ENCODE results near the gene RPIA.

The RPIA gene

GRCh38 chr2:88709181-88709631 lies 17.7 kb downstream of the RPIA start:
- Histone ChIP-seq H3K9me3 (ENCODE audit: control insufficient read depth, insufficient read depth, low read length) (no peaks in the 10 kb centered on the region; the same call in 1 of the 2 replicates), H3K4me1 (ENCODE audit: control insufficient read depth, insufficient read depth, low read length) (no peaks in the 10 kb centered on the region), H3K27ac (ENCODE audit: low read depth, low read length) (no peak overlapping the region), H3K4me3 (ENCODE audit: low read depth, low read length) (no peak overlapping the region), H3K9ac (ENCODE audit: low read depth, low read length) (no peak overlapping the region), H3K27me3 (ENCODE audit: control insufficient read depth, insufficient read depth, low read length) (no peaks in the 10 kb centered on the region), H3K36me3 (ENCODE audit: control insufficient read depth, insufficient read depth, low read length) (peaks cover 4% of the 10 kb centered on the region; the same call in 1 of the 2 replicates)

- Histone ChIP-seq H3K36me3 (ENCODE audit: control insufficient read depth, insufficient read depth, low read length) (no peaks in the 10 kb centered on the region), H3K4me1 (ENCODE audit: control insufficient read depth, insufficient read depth, low read length) (peaks cover 7% of the 10 kb centered on the region; the same call in 1 of the 2 replicates), H3K27ac (ENCODE audit: low read depth, low read length) (no peak overlapping the region), H3K9ac (ENCODE audit: low read depth, low read length) (no peak overlapping the region), H3K4me3 (ENCODE audit: low read depth, low read length) (no peak overlapping the region), H3K9me3 (ENCODE audit: control insufficient read depth, insufficient read depth, low read length) (no peaks in the 10 kb centered on the region), H3K27me3 (ENCODE audit: control insufficient read depth, insufficient read depth, low read length) (no peaks in the 10 kb centered on the region)
These were observed 19.8 kb downstream of the RPIA start for GRCh38 chr2:88711289-88711688.

- Histone ChIP-seq H3K4me3 (ENCODE audit: low read depth, low read length) (no peak overlapping the region), H3K36me3 (ENCODE audit: control insufficient read depth, insufficient read depth, low read length) (no peaks in the 10 kb centered on the region), H3K9ac (ENCODE audit: low read depth, low read length) (no peak overlapping the region), H3K9me3 (ENCODE audit: control insufficient read depth, insufficient read depth, low read length) (no peaks in the 10 kb centered on the region), H3K27me3 (ENCODE audit: control insufficient read depth, insufficient read depth, low read length) (no peaks in the 10 kb centered on the region), H3K27ac (ENCODE audit: low read depth, low read length) (no peak overlapping the region), H3K4me1 (ENCODE audit: control insufficient read depth, insufficient read depth, low read length) (peaks cover 7% of the 10 kb centered on the region; the same call in 1 of the 2 replicates)
These were observed 20.4 kb downstream of the RPIA start for GRCh38 chr2:88711897-88712296.

- peaks cover 7% of the 10 kb centered on the region; the same call in 1 of the 2 replicates for H3K9me3 ChIP-seq (ENCODE audit: control insufficient read depth, insufficient read depth, low read length)
- H3K27ac ChIP-seq (ENCODE audit: low read depth, low read length) = no peak overlapping the region
- H3K9ac ChIP-seq (ENCODE audit: low read depth, low read length) = no peak overlapping the region
- no peaks in the 10 kb centered on the region for H3K27me3 ChIP-seq (ENCODE audit: control insufficient read depth, insufficient read depth, low read length)
- no peak overlapping the region for H3K4me3 ChIP-seq (ENCODE audit: low read depth, low read length)
- H3K36me3 ChIP-seq (ENCODE audit: control insufficient read depth, insufficient read depth, low read length) = no peaks in the 10 kb centered on the region
- peaks cover 7% of the 10 kb centered on the region; the same call in 1 of the 2 replicates for H3K4me1 ChIP-seq (ENCODE audit: control insufficient read depth, insufficient read depth, low read length)
These were observed 21.9 kb downstream of the RPIA start for GRCh38 chr2:88713408-88713807.

- H3K4me1 ChIP-seq (ENCODE audit: control insufficient read depth, insufficient read depth, low read length) = peaks cover 7% of the 10 kb centered on the region; the same call in 1 of the 2 replicates
- no peak overlapping the region for H3K27ac ChIP-seq (ENCODE audit: low read depth, low read length)
- no peak overlapping the region for H3K4me3 ChIP-seq (ENCODE audit: low read depth, low read length)
- no peaks in the 10 kb centered on the region for H3K27me3 ChIP-seq (ENCODE audit: control insufficient read depth, insufficient read depth, low read length)
- peaks cover 15% of the 10 kb centered on the region; the same call in 1 of the 2 replicates for H3K9me3 ChIP-seq (ENCODE audit: control insufficient read depth, insufficient read depth, low read length)
- H3K9ac ChIP-seq (ENCODE audit: low read depth, low read length) = no peak overlapping the region
- H3K36me3 ChIP-seq (ENCODE audit: control insufficient read depth, insufficient read depth, low read length) = no peaks in the 10 kb centered on the region
These were observed 23.2 kb downstream of the RPIA start for GRCh38 chr2:88714667-88715066.

- H3K27me3 ChIP-seq (ENCODE audit: control insufficient read depth, insufficient read depth, low read length) = no peaks in the 10 kb centered on the region
- H3K27ac ChIP-seq (ENCODE audit: low read depth, low read length) = no peak overlapping the region
- peaks cover 6% of the 10 kb centered on the region; the same call in 1 of the 2 replicates for H3K4me1 ChIP-seq (ENCODE audit: control insufficient read depth, insufficient read depth, low read length)
- no peak overlapping the region for H3K4me3 ChIP-seq (ENCODE audit: low read depth, low read length)
- H3K36me3 ChIP-seq (ENCODE audit: control insufficient read depth, insufficient read depth, low read length) = no peaks in the 10 kb centered on the region
- peaks cover 23% of the 10 kb centered on the region; the same call in 1 of the 2 replicates for H3K9me3 ChIP-seq (ENCODE audit: control insufficient read depth, insufficient read depth, low read length)
- no peak overlapping the region for H3K9ac ChIP-seq (ENCODE audit: low read depth, low read length)
These were observed 28.9 kb downstream of the RPIA start for GRCh38 chr2:88720399-88720798.

- Histone ChIP-seq H3K4me1 (ENCODE audit: control insufficient read depth, insufficient read depth, low read length) (peaks cover 6% of the 10 kb centered on the region; the same call in 1 of the 2 replicates), H3K9ac (ENCODE audit: low read depth, low read length) (no peak overlapping the region), H3K9me3 (ENCODE audit: control insufficient read depth, insufficient read depth, low read length) (peaks cover 23% of the 10 kb centered on the region; the same call in 1 of the 2 replicates), H3K4me3 (ENCODE audit: low read depth, low read length) (no peak overlapping the region), H3K27ac (ENCODE audit: low read depth, low read length) (no peak overlapping the region), H3K27me3 (ENCODE audit: control insufficient read depth, insufficient read depth, low read length) (no peaks in the 10 kb centered on the region), H3K36me3 (ENCODE audit: control insufficient read depth, insufficient read depth, low read length) (no peaks in the 10 kb centered on the region)
These were observed 29.8 kb downstream of the RPIA start for GRCh38 chr2:88721268-88721667.

GRCh38 chr2:88724643-88725332 lies 33.3 kb downstream of the RPIA start:
- H3K4me1 ChIP-seq (ENCODE audit: control insufficient read depth, insufficient read depth, low read length) = peaks cover 6% of the 10 kb centered on the region; the same call in 1 of the 2 replicates
- H3K27ac ChIP-seq (ENCODE audit: low read depth, low read length) = no peak overlapping the region
- H3K27me3 ChIP-seq (ENCODE audit: control insufficient read depth, insufficient read depth, low read length) = no peaks in the 10 kb centered on the region
- H3K36me3 ChIP-seq (ENCODE audit: control insufficient read depth, insufficient read depth, low read length) = no peaks in the 10 kb centered on the region
- no peak overlapping the region for H3K9ac ChIP-seq (ENCODE audit: low read depth, low read length)
- H3K9me3 ChIP-seq (ENCODE audit: control insufficient read depth, insufficient read depth, low read length) = peaks cover 7% of the 10 kb centered on the region; the same call in 1 of the 2 replicates
- H3K4me3 ChIP-seq (ENCODE audit: low read depth, low read length) = no peak overlapping the region

GRCh38 chr2:88729061-88729745 lies 37.7 kb downstream of the RPIA start:
- no peaks in the 10 kb centered on the region for H3K9me3 ChIP-seq (ENCODE audit: control insufficient read depth, insufficient read depth, low read length)
- no peak overlapping the region for H3K27ac ChIP-seq (ENCODE audit: low read depth, low read length)
- no peaks in the 10 kb centered on the region for H3K4me1 ChIP-seq (ENCODE audit: control insufficient read depth, insufficient read depth, low read length)
- no peak overlapping the region for H3K9ac ChIP-seq (ENCODE audit: low read depth, low read length)
- no peaks in the 10 kb centered on the region for H3K27me3 ChIP-seq (ENCODE audit: control insufficient read depth, insufficient read depth, low read length)
- no peak overlapping the region for H3K4me3 ChIP-seq (ENCODE audit: low read depth, low read length)
- no peaks in the 10 kb centered on the region for H3K36me3 ChIP-seq (ENCODE audit: control insufficient read depth, insufficient read depth, low read length)

GRCh38 chr2:88733155-88733902 lies 41.9 kb downstream of the RPIA start:
- no peak overlapping the region for H3K27ac ChIP-seq (ENCODE audit: low read depth, low read length)
- H3K9ac ChIP-seq (ENCODE audit: low read depth, low read length) = no peak overlapping the region
- no peaks in the 10 kb centered on the region for H3K9me3 ChIP-seq (ENCODE audit: control insufficient read depth, insufficient read depth, low read length)
- no peaks in the 10 kb centered on the region for H3K4me1 ChIP-seq (ENCODE audit: control insufficient read depth, insufficient read depth, low read length)
- H3K4me3 ChIP-seq (ENCODE audit: low read depth, low read length) = no peak overlapping the region
- peaks cover 30% of the 10 kb centered on the region for H3K36me3 ChIP-seq (ENCODE audit: control insufficient read depth, insufficient read depth, low read length)
- no peaks in the 10 kb centered on the region for H3K27me3 ChIP-seq (ENCODE audit: control insufficient read depth, insufficient read depth, low read length)
